Left forelimb (tissue), 1 donor: ENCODE measurements around the gene SPEG.
"Not testable (repeated sequence)": the region's sequence is repeated elsewhere in the genome, so short reads cannot be mapped to it uniquely, and the experiment has no call there.

Source experiments
- DNase-seq: peaks from one replicate; pipeline ENCODE4 v3.0.0-alpha.2; 2018; ENCODE audit warnings: low spot score

SPEG gene

DNA sequence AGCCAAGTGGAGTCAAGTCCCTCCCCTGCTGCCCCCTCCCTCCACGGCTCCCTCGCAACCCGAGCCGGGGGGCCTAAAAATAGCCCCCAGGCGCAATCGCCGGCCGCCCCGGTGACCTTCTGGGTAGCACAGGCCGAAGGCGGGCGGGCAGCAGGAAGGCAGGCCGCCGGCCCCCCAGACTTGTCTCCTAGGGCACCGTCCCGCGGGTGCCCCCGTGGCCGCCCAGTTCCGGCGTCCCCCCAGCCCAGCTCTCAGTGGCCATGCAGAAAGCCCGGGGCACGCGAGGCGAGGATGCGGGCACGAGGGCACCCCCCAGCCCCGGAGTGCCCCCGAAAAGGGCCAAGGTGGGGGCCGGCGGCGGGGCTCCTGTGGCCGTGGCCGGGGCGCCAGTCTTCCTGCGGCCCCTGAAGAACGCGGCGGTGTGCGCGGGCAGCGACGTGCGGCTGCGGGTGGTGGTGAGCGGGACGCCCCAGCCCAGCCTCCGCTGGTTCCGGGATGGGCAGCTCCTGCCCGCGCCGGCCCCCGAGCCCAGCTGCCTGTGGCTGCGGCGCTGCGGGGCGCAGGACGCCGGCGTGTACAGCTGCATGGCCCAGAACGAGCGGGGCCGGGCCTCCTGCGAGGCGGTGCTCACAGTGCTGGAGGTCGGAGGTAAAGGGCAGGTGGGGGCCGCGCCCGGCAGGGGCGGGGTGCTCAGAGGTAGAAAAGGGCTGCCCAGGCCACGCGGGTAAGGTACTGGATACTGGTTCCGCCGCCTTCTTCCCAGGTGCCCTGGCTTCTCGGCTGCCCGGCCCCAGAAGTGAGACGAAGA, at the start of gene SPEG:
Gene SPEG (plus strand): TSS at position 126 of the 808 bp plus-strand sequence. CDS start 135 bp downstream, at position 261.
- DNase-seq, result peak; percentile 68

DNA sequence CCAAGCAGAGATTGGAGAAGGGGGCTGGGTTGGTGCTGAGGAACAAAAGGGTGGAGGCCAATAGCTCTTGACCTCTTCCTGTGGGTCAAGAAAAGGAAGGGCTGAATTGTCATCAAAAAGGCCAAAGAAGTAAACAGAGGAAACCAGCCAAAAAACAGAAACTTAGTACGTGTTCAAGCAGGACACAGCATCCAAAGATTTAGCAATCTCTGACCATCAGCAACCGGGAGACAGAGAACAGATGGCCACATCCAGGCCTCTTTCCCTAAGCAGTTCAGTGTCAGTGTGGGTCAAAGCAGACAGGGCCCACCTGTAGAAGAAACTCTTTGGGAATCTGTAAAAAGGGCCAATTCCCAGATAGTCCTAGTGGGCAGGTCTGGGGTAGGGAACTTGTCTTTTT, 49.8 kb upstream of the SPEG start:
- no peak for DNase-seq

DNA sequence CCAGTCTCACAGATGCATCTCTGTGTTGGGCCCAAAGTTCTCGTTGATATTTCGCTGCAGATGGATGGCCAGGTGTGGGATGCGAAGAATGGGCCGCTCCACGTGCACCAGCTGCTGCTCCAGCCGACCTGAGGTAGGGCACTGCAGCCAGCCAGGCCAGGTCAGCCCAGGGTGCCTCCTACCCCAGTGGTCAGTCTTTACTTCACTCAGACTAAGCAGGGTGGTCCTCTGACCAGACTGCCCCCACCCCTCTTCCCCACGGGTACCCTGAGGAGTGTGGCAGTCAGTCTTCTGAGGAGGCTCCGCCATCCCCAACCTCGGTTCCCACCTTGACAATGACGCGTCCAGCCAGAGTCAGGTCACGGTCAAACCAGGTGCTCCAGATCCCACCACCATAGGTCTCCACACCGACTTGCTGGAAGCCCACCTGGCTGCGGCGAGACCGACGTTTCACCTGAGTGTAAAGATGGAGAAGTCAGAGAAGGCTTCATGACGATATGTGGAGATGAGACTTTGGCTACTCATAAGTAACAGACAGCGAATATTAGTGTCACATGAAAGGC, 48.6 kb upstream of the SPEG start:
- DNase-seq, result no peak

DNA sequence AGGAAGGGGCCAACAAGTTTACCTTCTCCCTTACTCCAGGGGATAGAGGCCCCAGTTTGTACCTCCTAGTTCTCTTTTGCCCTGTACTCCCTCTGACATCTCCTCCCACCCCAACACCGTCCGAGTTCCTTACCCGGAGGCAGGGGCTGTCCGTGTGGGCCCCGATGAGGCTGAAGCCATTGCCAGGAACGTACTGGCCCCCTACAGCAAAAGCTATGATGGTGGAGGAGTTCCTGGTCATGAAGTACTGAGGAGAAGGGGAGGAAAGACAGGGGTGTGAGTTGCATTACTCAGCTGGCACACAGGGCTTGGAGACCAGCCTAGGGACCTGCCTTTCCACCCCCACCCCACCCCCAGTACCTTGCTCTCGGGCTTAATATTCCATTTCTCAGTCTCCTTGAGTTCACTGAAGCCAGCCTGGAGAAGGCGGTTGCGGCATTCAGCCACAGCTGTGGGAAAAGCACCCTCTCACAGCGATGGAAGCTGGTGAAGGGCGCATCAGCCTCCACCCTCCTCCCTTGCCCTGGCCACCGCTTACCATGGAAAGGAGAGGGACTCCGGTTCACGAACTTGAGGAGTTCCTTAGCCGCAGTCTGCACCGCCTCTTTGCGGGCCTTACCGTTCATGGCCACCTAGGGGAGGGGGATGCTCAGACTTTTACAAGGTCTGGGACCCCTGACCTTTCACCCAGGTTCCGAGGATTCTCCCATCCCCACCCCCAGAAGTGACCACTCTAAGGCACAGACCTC, 47.9 kb upstream of the SPEG start:
- DNase-seq, result no peak

DNA sequence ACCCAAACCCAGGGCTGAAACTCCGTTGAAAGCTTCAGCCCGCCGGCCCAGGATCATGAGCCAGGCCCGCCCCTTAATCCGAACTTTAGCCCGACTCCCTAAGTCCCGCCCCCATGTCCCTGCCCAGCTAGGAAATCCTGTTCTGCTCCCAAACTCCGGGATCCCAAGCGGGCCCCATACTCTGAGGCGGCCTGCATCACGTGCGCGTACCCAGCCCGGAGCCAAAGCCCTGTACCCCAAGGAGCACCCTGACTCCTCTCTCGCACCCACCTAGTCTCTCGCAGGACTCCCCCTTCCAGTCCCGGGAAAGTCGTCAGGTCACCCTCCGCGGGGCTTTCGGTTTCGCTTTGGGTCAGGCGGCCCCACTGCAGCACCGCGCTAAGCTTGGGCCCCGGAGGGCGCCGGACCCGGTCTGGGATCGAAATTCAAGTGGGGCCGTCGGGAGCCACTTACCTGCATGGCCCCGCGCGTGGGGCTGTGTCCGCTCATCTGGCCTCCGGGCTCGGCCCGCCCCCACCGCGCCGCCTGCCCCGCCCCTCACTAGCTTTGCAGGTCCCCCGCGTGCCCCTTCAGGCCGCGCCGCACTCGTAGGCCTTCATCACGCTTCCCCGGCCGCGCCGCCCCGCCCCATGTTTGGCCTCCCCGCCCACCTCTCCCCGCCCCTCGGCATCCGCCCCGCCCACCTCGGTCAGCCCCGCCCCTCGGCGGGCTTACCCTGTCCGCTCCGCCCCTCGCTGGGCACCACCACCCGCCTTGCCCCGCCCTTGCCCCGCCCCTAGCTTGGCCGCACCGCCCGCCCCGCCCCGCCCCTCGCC, 47.1 kb upstream of the SPEG start, which contains the start of gene DNPEP:
Gene DNPEP (minus strand): TSS at position 607 of the 815 bp plus-strand sequence. CDS start 118 bp downstream, at position 489.
- DNase-seq, result peak; percentile 99

GRCh38 chr2:219388121-219388906, 46.3 kb upstream of the SPEG start:
- peak; percentile 99 for DNase-seq

- DNase-seq, result no peak
Measured at GRCh38 chr2:219388907-219389156, 45.8 kb upstream of the SPEG start.

GRCh38 chr2:219392754-219393153, 41.9 kb upstream of the SPEG start:
- no peak for DNase-seq

GRCh38 chr2:219395056-219395455, 39.6 kb upstream of the SPEG start:
- not testable (repeated sequence) for DNase-seq

DNA sequence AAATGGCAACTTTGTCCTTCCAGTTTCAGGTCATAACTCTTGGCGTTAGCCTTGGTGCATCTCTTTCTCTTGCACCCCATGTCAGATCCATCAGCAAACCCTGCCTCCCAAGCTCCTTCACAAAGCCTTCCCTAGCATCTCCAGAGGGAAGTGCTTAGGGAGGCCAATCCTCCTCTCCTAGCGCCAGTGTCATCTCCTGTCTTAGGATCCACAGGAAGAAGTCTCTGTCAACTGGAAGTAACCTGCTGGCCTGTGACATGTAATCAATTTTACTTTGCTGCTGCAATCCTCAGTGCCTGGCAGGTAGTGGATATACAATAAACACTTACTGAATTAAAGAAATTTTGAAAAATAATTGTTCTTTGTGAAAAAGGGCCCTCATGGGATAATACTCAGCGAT, 39.0 kb upstream of the SPEG start:
- DNase-seq, result no peak

- no peak for DNase-seq
Measured at GRCh38 chr2:219396863-219397457, 37.7 kb upstream of the SPEG start.

DNA sequence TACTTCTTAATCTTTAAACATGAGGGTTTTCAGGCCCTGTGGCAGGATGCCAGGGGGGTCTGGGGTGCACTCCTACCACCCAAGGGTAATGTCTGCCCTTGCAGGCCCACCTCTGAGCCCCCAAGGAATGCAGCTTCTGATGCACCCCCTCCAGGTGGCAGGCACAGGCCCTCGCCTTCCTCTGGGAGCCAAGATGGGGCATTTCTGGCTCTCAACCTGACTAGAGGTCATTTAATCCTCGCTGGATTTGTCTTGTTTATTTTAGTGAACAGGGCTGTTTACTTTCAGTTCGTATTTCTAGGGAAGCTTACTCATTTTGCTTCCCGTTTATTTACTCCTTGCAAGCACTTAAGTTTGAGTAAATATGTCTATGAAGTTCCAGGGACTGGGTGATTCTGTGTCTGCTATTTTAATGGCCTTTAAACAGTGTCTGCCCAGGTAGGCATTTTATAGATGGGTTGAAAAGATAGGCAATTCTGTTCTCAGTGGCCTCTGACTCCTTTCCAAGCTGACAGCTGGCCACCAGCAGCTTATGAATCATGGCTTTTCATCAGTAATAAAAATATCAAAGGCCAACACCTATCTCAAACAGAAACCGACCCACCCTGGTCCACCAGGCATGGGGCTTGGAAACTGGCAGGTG, 35.8 kb upstream of the SPEG start:
- DNase-seq, result no peak

DNA sequence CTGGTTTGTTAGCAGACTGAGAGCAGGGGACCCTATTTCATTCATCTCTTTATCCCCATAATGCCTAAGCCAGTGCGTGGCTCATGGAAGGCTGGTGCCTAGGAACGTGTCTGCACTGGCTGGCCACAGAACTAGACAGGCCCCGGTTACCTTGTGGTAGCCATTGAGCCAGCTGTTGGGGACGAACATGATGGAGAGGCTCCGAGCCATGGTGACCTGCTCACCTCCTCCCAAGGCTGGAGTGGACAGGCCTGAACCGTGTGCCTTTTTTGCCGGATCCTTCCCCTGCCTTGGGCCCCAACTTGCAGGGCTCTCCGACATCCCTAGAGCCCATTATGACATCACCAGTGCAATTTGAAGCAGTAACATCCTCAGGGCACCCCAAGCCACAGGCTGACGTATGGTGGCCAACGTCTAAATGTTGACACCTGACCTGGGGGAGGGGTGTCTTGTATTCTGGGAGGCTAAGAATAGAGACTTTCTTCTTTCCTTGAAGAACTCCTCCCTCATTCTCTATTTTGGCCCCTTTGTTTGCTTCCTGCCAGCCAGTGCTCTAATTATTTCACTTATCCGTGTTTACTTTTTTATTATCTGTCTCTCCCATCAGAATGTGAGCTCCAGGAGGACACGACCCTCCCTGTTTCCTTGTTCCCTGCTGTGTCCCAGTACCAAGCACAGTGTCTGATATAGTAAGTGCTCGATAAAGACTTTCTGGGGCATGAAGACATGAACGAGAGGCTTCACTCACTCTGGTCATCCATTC, 34.7 kb upstream of the SPEG start:
- no peak for DNase-seq

- no peak for DNase-seq
Measured at GRCh38 chr2:219400562-219400961, 34.1 kb upstream of the SPEG start.

GRCh38 chr2:219401606-219402005, 33.0 kb upstream of the SPEG start:
- DNase-seq, result no peak

DNA sequence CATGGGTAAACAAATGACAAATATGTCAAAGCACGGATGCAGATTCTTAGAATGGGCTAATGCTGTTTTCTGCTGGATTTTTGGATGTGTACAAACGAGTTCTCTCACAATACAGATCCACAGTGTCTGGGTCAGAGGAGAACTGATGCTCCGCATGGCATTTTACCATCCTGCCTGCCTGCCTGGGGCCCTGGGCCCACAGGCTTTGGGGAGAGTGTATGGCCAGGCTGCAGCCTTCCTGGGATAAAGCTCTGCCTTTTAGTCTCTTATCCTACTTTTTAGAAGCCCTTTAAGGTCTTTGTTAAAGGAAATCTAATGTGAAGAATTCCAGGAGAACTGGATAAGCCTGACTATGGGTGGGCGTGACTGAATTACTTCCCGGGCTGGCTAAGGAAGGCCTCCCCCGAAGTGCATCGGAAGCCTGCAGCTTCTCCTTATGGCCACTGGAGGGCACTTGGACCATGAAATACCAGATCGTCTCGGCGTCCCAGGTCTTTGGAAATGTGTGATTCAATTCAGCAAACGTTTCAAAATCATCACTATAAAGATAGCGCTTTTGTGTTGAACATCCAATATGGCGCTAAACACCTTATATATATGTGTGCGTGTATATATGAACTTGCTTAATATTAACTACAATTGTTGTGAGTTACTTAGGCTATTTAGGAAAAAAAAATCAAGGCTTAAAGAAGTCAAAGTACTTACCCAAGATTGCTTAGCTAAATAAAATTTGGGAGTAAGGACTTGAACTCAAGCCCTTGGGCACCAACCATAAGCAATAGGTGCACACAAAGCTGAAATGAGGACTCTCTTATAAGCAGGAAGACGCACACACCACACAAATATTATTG, 31.8 kb upstream of the SPEG start:
- no peak for DNase-seq

- DNase-seq, result no peak
Measured at GRCh38 chr2:219403861-219404260, 30.8 kb upstream of the SPEG start.

DNA sequence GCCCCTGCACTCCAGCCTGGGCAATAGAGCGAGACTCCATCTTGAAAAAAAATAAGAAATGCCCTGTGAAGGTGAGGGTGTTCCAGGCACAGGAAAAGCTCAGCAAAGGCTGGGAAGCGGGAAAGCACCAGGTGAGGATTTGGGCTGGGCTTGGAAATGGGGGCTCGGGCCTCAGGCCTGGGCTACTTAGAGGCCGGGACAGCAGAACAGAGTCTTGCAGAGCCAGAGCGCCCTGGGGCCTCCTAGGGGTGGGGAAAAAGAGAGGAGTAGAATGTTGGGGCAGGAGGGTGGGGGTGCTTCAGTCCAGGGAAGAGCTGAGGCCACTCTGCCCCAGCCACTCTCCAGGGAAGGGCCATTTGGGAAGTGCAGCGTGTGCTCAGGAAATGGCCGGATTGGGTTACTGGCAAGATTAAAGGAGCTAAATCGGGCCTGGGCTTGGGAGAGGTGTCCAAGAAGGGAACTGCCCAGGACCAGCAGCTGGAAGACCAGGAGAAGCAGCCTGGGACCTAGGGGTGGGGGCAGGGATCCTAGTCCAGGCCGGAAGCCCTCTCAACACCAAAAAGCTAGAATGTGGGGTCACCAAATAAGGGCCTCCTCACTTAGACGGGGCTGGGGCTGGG, 30.2 kb upstream of the SPEG start:
- DNase-seq, result no peak
